Aorta (tissue), 5 donors: ENCODE measurements around the gene SYNE1. TPM values are rescaled to one million over a fixed set of nuclear protein-coding genes. Genes with fewer than 3 reads are reported as not detected.

Experiments used
- ATAC-seq: fragments of 200-7000 bp; cut with Tn5 transposase; one replicate; pipeline ENCODE4 v1.9.1; 2022; ENCODE audit warnings: moderate library complexity; ENCODE audit not compliant: low FRiP score
- DNase-seq, 2 donors: peaks; one replicate each; pipeline ENCODE4 v3.0.0-alpha.2; 2020
- H3K27ac ChIP-seq, 2 donors: one replicate each; pipeline ENCODE4 v1.5.1; 2013; ENCODE audit warnings: low read length in 2 of 2, mild to moderate bottlenecking in 2 of 2, moderate library complexity in 2 of 2, control low read depth in 1 of 2, inconsistent platforms in 1 of 2, low read depth in 1 of 2
- H3K27me3 ChIP-seq, 2 donors: one replicate each; pipeline ENCODE4 v1.6.1; 2013; ENCODE audit warnings: control low read depth in 1 of 2, low read length in 1 of 2, mild to moderate bottlenecking in 1 of 2, moderate library complexity in 1 of 2; ENCODE audit not compliant: insufficient read depth in 2 of 2, control insufficient read depth in 1 of 2
- H3K36me3 ChIP-seq, 2 donors: one replicate each; pipeline ENCODE4 v1.6.1; 2013; ENCODE audit warnings: control low read depth in 1 of 2, low read length in 1 of 2, mild to moderate bottlenecking in 1 of 2; ENCODE audit not compliant: insufficient read depth in 2 of 2, control insufficient read depth in 1 of 2
- H3K4me1 ChIP-seq, 2 donors: one replicate each; pipeline ENCODE4 v1.6.1; 2013; ENCODE audit warnings: low read length in 2 of 2, control low read depth in 1 of 2, mild to moderate bottlenecking in 1 of 2, moderate library complexity in 1 of 2; ENCODE audit not compliant: insufficient read depth in 2 of 2, control insufficient read depth in 1 of 2
- H3K4me3 ChIP-seq, 2 donors: one replicate each; pipeline ENCODE4 v1.5.1; 2013; ENCODE audit warnings: low read length in 2 of 2, control low read depth in 1 of 2, mild to moderate bottlenecking in 1 of 2
- H3K9me3 ChIP-seq: one replicate; pipeline ENCODE4 v1.6.1; 2013; ENCODE audit warnings: mild to moderate bottlenecking, low read length; ENCODE audit not compliant: control insufficient read depth
- WGBS, 2 donors: extraction: QIAGEN DNeasy Blood & Tissue Kit; methylation state at CpG; one replicate each; pipeline ENCODE4 v1.1.7; 2013; 5-methylcytosine and 5-hydroxymethylcytosine counted together
- intact Hi-C, 2 donors: fragments of 100-400 bp; cut with DNase I; formaldehyde crosslinking; loops; one replicate each; pipeline versions ENCODE4 v1.14.2 to v1.15.0; 2022
- polyA plus RNA-seq, 2 donors: library from polyadenylated mRNA; stranded (reverse); fragments of 200-250 nt; gene quantifications; one replicate each; pipeline ENCODE4 v1.2.3, GENCODE V29; 2013
- total RNA-seq, 2 donors: library from RNA; stranded (reverse); fragmentation: NEBNext Ultra II Directional; extraction: Animal tissue kit (Norgen Biotek cat#: 25700); gene quantifications; one replicate each; pipeline ENCODE4 v1.2.1, GENCODE V29; 2021
- donor health status: healthy with polysubstance abuse.
- donor health status: Bipolar disorder and iron deficiency.
- donor health status: DM: no; HTN: no; CAD: no.
- donor health status: DM: no; HTN: no; CAD: no.
- donor health status: DM: yes; HTN: yes; CAD: no.

Gene SYNE1
- total and polyA plus RNA-seq, 4 donors = 54.3 to 356 (median 221) TPM

GRCh38 chr6:152453421-152453820, 183.7 kb downstream of the SYNE1 start:
- no peak for ATAC-seq

GRCh38 chr6:152452639-152453038, 184.5 kb downstream of the SYNE1 start:
- H3K9me3 ChIP-seq = no peaks in the 10 kb centered on the region
- no peaks in the 10 kb centered on the region for H3K4me1 ChIP-seq
- ATAC-seq = no peak
- WGBS, 2 donors = 93 to 96% methylated on average over 7 of the region's 7 CpGs
- no peaks in the 10 kb centered on the region for H3K36me3 ChIP-seq
- no peaks in the 10 kb centered on the region for H3K27me3 ChIP-seq
- no peak for DNase-seq
- H3K4me3 ChIP-seq = no peak overlapping the region
- intact Hi-C loops = no loop called here
- no peak overlapping the region for H3K27ac ChIP-seq

More at GRCh38 chr6:152453421-152453820, 183.7 kb downstream of the SYNE1 start:
- no peak overlapping the region for H3K4me3 ChIP-seq
- no peaks in the 10 kb centered on the region for H3K27me3 ChIP-seq
- H3K27ac ChIP-seq = no peak overlapping the region
- no peak for DNase-seq
- H3K4me1 ChIP-seq = no peaks in the 10 kb centered on the region
- no peaks in the 10 kb centered on the region for H3K9me3 ChIP-seq
- intact Hi-C loops = no loop called here
- 85 to 90% methylated on average over 7 of the region's 7 CpGs for WGBS, 2 donors
- peaks cover 0 to 2% of the 10 kb centered on the region in 2 donors for H3K36me3 ChIP-seq

- no peak for ATAC-seq
- H3K9me3 ChIP-seq = no peaks in the 10 kb centered on the region
- 96 to 97% methylated on average over 4 of the region's 4 CpGs for WGBS, 2 donors
Observed at GRCh38 chr6:152450519-152450918, 186.6 kb downstream of the SYNE1 start.

GRCh38 chr6:152441902-152442301, 195.3 kb downstream of the SYNE1 start:
- Histone ChIP-seq H3K4me1 (no peaks in the 10 kb centered on the region), H3K4me3 (no peak overlapping the region), H3K36me3 (no peaks in the 10 kb centered on the region), H3K27ac (no peak overlapping the region), H3K9me3 (no peaks in the 10 kb centered on the region), H3K27me3 (no peaks in the 10 kb centered on the region)
- 95 to 96% methylated on average over 15 of the region's 15 CpGs for WGBS, 2 donors
- ATAC-seq (no peak), DNase-seq (no peak)
- intact Hi-C loops = no loop called here

More at GRCh38 chr6:152450519-152450918, 186.6 kb downstream of the SYNE1 start:
- Histone ChIP-seq H3K27ac (no peak overlapping the region), H3K4me1 (no peaks in the 10 kb centered on the region), H3K4me3 (no peak overlapping the region), H3K36me3 (no peaks in the 10 kb centered on the region), H3K27me3 (no peaks in the 10 kb centered on the region)
- no peak for DNase-seq
- intact Hi-C loops = no loop called here

- H3K4me3 ChIP-seq = no peak overlapping the region
- no peak overlapping the region for H3K27ac ChIP-seq
- 88% methylated on average over 3 of the region's 3 CpGs for WGBS, 2 donors
- no peaks in the 10 kb centered on the region for H3K9me3 ChIP-seq
- no peaks in the 10 kb centered on the region for H3K27me3 ChIP-seq
- DNase-seq (no peak), ATAC-seq (no peak)
- no peaks in the 10 kb centered on the region for H3K36me3 ChIP-seq
- intact Hi-C loops = no loop called here
- no peaks in the 10 kb centered on the region for H3K4me1 ChIP-seq
Observed at GRCh38 chr6:152435816-152436215, 201.3 kb downstream of the SYNE1 start.

- H3K36me3 ChIP-seq = no peaks in the 10 kb centered on the region
- no peak overlapping the region for H3K27ac ChIP-seq
- H3K9me3 ChIP-seq = no peaks in the 10 kb centered on the region
- intact Hi-C loops = loop anchor here in 1 of 2 donors (5.0 kb wide), 1 partner anchor 55 kb away; no protein-coding TSS in a partner anchor
- 68 to 72% methylated on average over 2 of the region's 2 CpGs for WGBS, 2 donors
- H3K4me3 ChIP-seq = no peak overlapping the region
- no peak for DNase-seq
- ATAC-seq = no peak
- no peaks in the 10 kb centered on the region for H3K27me3 ChIP-seq
- peaks cover 0 to 3% of the 10 kb centered on the region in 2 donors for H3K4me1 ChIP-seq
Observed at GRCh38 chr6:152432758-152433157, 204.4 kb downstream of the SYNE1 start.

- Histone ChIP-seq H3K36me3 (no peaks in the 10 kb centered on the region), H3K27ac (peak overlapping the region in 1 of 2 donors; percentile 17), H3K9me3 (no peaks in the 10 kb centered on the region), H3K27me3 (no peaks in the 10 kb centered on the region), H3K4me3 (peak overlapping the region in 1 of 2 donors; percentile 59), H3K4me1 (peaks cover 0 to 3% of the 10 kb centered on the region in 2 donors)
- intact Hi-C loops = no loop called here
- 14% methylated on average over 11 of the region's 11 CpGs for WGBS, 2 donors
- peak in 1 of 2 donors; percentile 61 for DNase-seq
- no peak for ATAC-seq
Observed at GRCh38 chr6:152428126-152428525, 209.0 kb downstream of the SYNE1 start.

- DNase-seq (no peak), ATAC-seq (peak; percentile 41)
- Histone ChIP-seq H3K4me3 (no peak overlapping the region), H3K4me1 (peaks cover 0 to 3% of the 10 kb centered on the region in 2 donors), H3K9me3 (no peaks in the 10 kb centered on the region), H3K36me3 (no peaks in the 10 kb centered on the region), H3K27me3 (no peaks in the 10 kb centered on the region), H3K27ac (no peak overlapping the region)
- 86 to 87% methylated on average over 6 of the region's 6 CpGs for WGBS, 2 donors
- intact Hi-C loops = no loop called here
Observed at GRCh38 chr6:152426276-152426675, 210.9 kb downstream of the SYNE1 start.

- DNase-seq (no peak), ATAC-seq (no peak)
- Histone ChIP-seq H3K27me3 (no peaks in the 10 kb centered on the region), H3K36me3 (no peaks in the 10 kb centered on the region), H3K4me3 (no peak overlapping the region), H3K9me3 (no peaks in the 10 kb centered on the region), H3K27ac (no peak overlapping the region), H3K4me1 (peaks cover 0 to 3% of the 10 kb centered on the region in 2 donors)
- WGBS, 2 donors = 91% methylated on average over 3 of the region's 3 CpGs
- intact Hi-C loops = no loop called here
Observed at GRCh38 chr6:152423216-152424103, 213.7 kb downstream of the SYNE1 start.
